ENCODE data around the gene ERICH6.

Gene ERICH6

GRCh38 chr3:150666167-150666566, 37.6 kb downstream of the ERICH6 start:
- TF ChIP-seq, protein P1, sequence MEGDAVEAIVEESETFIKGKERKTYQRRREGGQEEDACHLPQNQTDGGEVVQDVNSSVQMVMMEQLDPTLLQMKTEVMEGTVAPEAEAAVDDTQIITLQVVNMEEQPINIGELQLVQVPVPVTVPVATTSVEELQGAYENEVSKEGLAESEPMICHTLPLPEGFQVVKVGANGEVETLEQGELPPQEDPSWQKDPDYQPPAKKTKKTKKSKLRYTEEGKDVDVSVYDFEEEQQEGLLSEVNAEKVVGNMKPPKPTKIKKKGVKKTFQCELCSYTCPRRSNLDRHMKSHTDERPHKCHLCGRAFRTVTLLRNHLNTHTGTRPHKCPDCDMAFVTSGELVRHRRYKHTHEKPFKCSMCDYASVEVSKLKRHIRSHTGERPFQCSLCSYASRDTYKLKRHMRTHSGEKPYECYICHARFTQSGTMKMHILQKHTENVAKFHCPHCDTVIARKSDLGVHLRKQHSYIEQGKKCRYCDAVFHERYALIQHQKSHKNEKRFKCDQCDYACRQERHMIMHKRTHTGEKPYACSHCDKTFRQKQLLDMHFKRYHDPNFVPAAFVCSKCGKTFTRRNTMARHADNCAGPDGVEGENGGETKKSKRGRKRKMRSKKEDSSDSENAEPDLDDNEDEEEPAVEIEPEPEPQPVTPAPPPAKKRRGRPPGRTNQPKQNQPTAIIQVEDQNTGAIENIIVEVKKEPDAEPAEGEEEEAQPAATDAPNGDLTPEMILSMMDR (IDR thresholded peaks at IDR 0.05; ENCODE audit: control insufficient read depth, insufficient read depth, low read depth, low read length, missing control alignments), result no peak
- H3K4me3 ChIP-seq (ENCODE audit: control insufficient read depth, low read depth, low read length), result no peak overlapping the region
- no peak for DNase-seq (ENCODE audit: low read depth)

- TF ChIP-seq, protein P1 (IDR thresholded peaks at IDR 0.05; ENCODE audit: control insufficient read depth, insufficient read depth, low read depth, low read length, missing control alignments), result no peak
- no peak overlapping the region for H3K4me3 ChIP-seq (ENCODE audit: control insufficient read depth, low read depth, low read length)
- DNase-seq (ENCODE audit: low read depth), result no peak
Observed at GRCh38 chr3:150663461-150663860, 40.3 kb downstream of the ERICH6 start.

DNA sequence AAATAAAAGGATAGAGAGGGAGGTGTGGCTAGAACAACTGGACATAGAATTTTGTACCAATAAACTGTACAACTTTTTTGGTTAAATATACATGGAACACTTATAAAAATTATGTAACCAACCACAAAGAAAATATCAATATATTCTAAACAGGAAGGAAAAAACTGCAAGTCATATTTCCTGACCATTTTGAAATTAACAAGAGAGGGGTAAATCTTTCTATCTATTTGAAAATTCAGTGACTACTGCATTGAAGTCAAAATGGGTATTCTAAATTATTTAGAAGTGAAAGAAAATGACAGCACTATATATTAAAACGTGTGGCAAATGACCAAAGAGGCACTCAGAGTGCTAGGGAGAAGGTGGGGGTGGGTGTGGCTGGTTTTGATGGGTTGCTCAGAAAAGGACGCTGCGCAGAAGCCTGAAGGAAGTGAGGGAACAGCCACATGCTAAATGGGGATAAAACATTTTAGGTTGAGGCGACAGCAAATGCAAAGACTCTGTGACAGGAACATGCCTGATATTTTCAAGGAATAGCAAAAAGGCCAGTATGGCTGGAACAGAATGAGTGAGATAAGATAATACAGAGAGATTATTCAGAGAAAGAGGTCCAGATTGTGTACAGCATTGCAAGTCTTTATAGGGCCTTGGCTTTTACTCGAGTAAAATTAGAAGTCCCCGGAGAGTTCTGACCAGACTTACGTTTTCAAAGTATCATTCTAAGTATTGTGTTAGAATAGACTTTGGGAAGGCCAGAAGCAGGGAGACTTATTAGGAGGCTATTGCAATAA, 41.1 kb downstream of the ERICH6 start:
- no peak for DNase-seq (ENCODE audit: low read depth)
- H3K4me3 ChIP-seq (ENCODE audit: control insufficient read depth, low read depth, low read length), result no peak overlapping the region
- TF ChIP-seq, protein P1 (IDR thresholded peaks at IDR 0.05; ENCODE audit: control insufficient read depth, insufficient read depth, low read depth, low read length, missing control alignments), result no peak

- TF ChIP-seq, protein P1 (IDR thresholded peaks at IDR 0.05; ENCODE audit: control insufficient read depth, insufficient read depth, low read depth, low read length, missing control alignments), result no peak
- no peak for DNase-seq (ENCODE audit: low read depth)
- H3K4me3 ChIP-seq (ENCODE audit: control insufficient read depth, low read depth, low read length), result no peak overlapping the region
Observed at GRCh38 chr3:150656316-150656715, 47.4 kb downstream of the ERICH6 start.

DNA sequence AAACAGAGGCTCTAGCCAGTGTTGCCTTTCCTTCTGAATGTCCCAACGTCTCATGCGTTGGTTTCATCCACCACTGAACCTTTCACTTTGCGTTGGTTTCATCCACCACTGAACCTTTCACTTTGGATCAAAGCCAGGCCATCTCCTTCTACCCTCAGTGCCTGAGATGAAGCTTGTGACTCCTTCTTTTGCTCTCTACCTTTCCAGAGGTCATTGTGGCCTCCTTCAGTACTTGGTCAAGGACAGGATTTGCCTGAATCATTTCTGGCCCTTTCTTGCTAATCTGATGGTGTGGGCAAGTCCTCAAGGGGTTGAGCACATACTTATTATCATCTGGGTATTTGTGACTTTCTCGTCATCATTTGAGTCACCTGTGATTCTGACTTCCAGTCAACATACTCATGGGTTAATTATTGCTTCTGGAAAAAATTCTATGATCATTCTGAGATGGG, 50.6 kb downstream of the ERICH6 start:
- H3K4me3 ChIP-seq (ENCODE audit: control insufficient read depth, low read depth, low read length), result no peak overlapping the region
- no peak for DNase-seq (ENCODE audit: low read depth)
- TF ChIP-seq, protein P1 (IDR thresholded peaks at IDR 0.05; ENCODE audit: control insufficient read depth, insufficient read depth, low read depth, low read length, missing control alignments), result no peak

DNA sequence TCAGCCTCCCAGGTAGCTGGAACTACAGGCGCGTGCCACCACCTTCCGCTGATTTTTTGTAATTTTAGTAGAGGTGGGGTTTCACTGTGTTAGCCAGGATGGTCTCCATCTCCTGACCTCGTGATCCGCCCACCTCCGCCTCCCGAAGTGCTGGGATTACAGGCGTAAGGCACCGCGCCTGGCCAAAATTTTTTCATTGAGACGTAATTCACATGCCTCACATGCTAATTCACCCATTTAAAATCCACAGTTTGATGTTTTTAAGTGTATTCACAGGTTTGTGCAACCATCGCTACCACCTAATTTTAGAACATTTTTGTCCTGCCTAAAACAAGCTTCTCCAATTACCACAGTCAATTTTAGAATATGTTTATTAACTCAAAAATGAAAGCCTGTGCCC, 63.5 kb downstream of the ERICH6 start:
- DNase-seq (ENCODE audit: low read depth), result no peak
- no peak overlapping the region for H3K4me3 ChIP-seq (ENCODE audit: control insufficient read depth, low read depth, low read length)
- TF ChIP-seq, protein P1 (IDR thresholded peaks at IDR 0.05; ENCODE audit: control insufficient read depth, insufficient read depth, low read depth, low read length, missing control alignments), result no peak

All from AG09309 (cell line).